Hematopoietic multipotent progenitor cell treated with erythropoietin and hydrocortisone succinate and interleukin-3 and kit ligand, for 17 days (in vitro differentiated cells): ENCODE measurements around the gene UTP15.

Experiments used
- DNase-seq: peaks from one replicate; pipeline ENCODE4 v3.0.0-alpha.2; 2015; ENCODE audit warnings: low spot score

Gene UTP15

GRCh38 chr5:73565969-73566547 is 515 bp downstream of the UTP15 start:
- no peak for DNase-seq

GRCh38 chr5:73582285-73583145 is 17.0 kb downstream of the UTP15 start:
- DNase-seq, result no peak

- no peak for DNase-seq
Observed at GRCh38 chr5:73587923-73588322, 22.4 kb downstream of the UTP15 start.

- peak; percentile 85 for DNase-seq
Observed at GRCh38 chr5:73591102-73591695, 25.7 kb downstream of the UTP15 start.

- no peak for DNase-seq
Observed at GRCh38 chr5:73591698-73592501, 26.4 kb downstream of the UTP15 start.

- no peak for DNase-seq
Observed at GRCh38 chr5:73592551-73592950, 27.0 kb downstream of the UTP15 start.

- peak; percentile 55 for DNase-seq
Observed at GRCh38 chr5:73596705-73597328, 31.3 kb downstream of the UTP15 start.

GRCh38 chr5:73599380-73599779 is 33.8 kb downstream of the UTP15 start:
- no peak for DNase-seq

- no peak for DNase-seq
Observed at GRCh38 chr5:73603998-73604397, 38.5 kb downstream of the UTP15 start.

- no peak for DNase-seq
Observed at GRCh38 chr5:73605223-73606087, 39.9 kb downstream of the UTP15 start.

- DNase-seq, result no peak
Observed at GRCh38 chr5:73606206-73606753, 40.7 kb downstream of the UTP15 start.

GRCh38 chr5:73607228-73607627 is 41.7 kb downstream of the UTP15 start:
- DNase-seq, result no peak

- DNase-seq, result no peak
Observed at GRCh38 chr5:73612799-73613198, 47.3 kb downstream of the UTP15 start.

GRCh38 chr5:73615085-73615484 is 49.5 kb downstream of the UTP15 start:
- no peak for DNase-seq

GRCh38 chr5:73615947-73616346 is 50.4 kb downstream of the UTP15 start:
- DNase-seq, result no peak

GRCh38 chr5:73617510-73618279 is 52.2 kb downstream of the UTP15 start:
- DNase-seq, result no peak

- DNase-seq, result no peak
Observed at GRCh38 chr5:73619606-73620333, 54.2 kb downstream of the UTP15 start.

GRCh38 chr5:73620334-73620687 is 54.8 kb downstream of the UTP15 start:
- no peak for DNase-seq

GRCh38 chr5:73623060-73623459 is 57.5 kb downstream of the UTP15 start:
- no peak for DNase-seq
